IPS-11a (cell line): ENCODE results near the gene RBP5.

ENCODE experiments used
- H3K4me3 ChIP-seq: one replicate; pipeline ENCODE4 v1.5.1; 2013; ENCODE audit warnings: low read depth, low read length, control low read depth

RBP5 gene

GRCh38 chr12:7146228-7146627, 17.5 kb upstream of the RBP5 start:
- no peak overlapping the region for H3K4me3 ChIP-seq

DNA sequence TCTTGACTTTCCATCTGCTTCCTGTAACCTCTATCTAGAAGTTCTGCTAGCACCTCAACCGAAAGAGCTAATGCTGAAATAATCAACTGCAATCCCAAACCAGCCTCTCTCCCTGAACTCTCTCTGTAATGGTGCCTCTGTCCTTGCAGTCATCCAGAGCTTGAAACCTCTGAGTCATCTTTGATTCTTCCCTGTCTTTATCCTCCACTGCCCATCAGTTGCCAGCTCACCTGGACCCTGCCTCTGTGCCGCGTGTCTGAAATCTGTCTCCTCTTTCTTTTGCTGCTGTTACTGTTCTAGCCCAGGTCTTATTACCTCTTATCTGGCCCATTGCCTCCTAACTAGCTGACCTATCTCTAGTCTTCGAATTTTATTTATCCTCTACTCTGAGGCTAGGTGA, 17.0 kb upstream of the RBP5 start:
- no peak overlapping the region for H3K4me3 ChIP-seq

- no peak overlapping the region for H3K4me3 ChIP-seq
Observed at GRCh38 chr12:7144414-7145120, 15.9 kb upstream of the RBP5 start.

- H3K4me3 ChIP-seq = no peak overlapping the region
Observed at GRCh38 chr12:7143564-7143963, 14.9 kb upstream of the RBP5 start.

- H3K4me3 ChIP-seq = no peak overlapping the region
Observed at GRCh38 chr12:7142809-7143465, 14.2 kb upstream of the RBP5 start.

DNA sequence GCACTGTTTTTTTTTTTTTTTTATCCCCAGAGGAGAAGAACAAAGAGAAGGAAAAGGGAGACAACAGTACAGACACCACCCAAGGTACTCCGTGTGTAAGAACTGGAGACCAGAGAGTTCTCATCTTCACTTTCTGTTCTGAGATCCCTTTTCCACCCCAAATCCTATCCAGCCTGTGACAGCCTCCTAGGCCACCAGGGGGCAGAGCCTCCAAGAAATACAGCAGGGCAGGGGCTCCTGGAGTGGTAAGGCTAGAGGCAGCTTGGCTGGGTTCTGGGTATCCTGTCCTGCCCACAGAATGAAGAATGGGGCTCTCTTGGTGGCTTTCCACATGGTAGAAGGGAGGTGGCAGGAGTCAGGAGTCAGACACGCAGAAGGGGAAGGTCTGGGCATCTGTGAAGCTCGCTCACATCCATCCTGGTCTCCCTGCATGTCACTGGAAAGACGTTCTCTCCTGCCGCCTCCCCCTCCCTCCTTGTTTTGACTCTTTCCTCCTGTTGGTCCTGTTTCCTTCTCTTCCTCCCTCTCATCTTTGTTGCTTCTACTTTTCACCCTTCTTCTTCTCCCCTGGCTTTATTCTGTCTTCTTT, 13.5 kb upstream of the RBP5 start:
- no peak overlapping the region for H3K4me3 ChIP-seq

DNA sequence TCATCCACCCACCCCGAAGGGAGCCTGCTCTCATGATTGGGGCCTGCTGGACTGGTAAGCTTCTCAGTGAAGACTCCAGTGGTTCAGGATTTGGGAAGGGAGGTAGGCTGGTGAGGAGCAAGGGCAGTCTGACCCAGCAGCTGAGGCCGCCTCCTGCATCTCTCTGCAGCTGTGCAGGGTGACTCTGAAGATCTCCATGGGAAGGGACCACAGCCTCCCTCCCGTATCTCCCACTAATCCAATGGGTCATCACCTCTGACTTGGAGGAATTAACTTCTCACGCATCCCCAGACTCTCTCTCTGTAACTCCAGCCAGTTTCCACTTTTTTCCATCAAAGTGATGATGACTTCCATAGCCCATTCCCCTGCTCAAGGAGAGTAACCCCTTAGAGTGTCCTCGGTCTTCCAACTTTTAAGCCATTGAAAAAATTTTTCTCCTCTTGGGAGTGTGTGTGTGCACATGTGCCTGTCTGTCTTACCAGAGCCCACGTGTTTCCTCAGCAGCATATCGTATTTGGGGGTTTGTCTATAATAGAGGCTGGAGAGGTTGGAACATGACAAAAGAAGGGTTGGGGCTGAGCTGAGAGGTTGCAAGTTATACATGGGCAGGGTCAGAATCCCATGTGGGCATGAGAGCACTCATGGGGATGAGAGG, 12.8 kb upstream of the RBP5 start:
- H3K4me3 ChIP-seq = no peak overlapping the region

DNA sequence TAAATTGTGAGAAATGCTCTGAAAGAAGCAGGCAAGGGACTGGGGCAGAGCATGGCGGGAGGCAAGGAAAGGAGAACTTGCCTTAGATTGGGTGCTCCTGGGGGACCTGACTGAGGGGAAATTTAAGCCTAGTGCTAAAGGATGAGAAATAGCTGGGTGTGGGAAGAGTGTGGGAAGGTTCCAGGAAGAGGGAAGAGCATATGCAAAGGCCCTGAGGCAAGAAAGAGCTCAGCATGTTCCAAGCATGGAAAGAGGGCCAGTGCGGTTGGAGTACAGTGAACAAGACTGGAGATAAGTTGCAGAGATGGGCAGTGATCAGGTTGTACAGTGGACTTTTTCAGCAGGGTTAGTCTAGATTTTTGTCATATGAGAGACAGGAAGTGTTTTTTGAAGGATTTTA, 10.5 kb upstream of the RBP5 start:
- H3K4me3 ChIP-seq = no peak overlapping the region

GRCh38 chr12:7137908-7138307, 9.2 kb upstream of the RBP5 start:
- H3K4me3 ChIP-seq = no peak overlapping the region

GRCh38 chr12:7136676-7137075, 8.0 kb upstream of the RBP5 start:
- H3K4me3 ChIP-seq = no peak overlapping the region

GRCh38 chr12:7136071-7136470, 7.4 kb upstream of the RBP5 start:
- H3K4me3 ChIP-seq = no peak overlapping the region

GRCh38 chr12:7134396-7135166, 5.9 kb upstream of the RBP5 start:
- H3K4me3 ChIP-seq = no peak overlapping the region

DNA sequence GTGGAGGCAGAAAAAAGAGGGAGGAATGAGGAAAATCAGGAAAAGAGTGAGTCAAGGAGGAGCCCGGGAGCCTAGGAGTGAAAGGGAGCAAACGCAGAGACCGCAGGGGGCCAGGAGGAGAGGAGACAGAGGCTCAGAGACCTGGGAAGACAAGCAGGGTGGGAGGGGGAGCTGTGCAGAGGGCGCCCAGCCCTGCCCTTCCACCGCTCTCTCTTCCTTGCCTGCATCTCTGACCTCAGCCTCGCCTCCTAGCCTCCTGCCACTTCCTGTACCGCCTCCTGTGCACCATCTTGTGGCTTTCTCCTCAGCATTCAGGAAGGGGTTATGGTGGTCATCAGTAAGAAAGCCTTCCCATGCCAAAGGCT, 2.8 kb upstream of the RBP5 start:
- H3K4me3 ChIP-seq = peak overlapping the region; percentile 82

- peak overlapping the region; percentile 82 for H3K4me3 ChIP-seq
Observed at GRCh38 chr12:7130701-7131501, 2.2 kb upstream of the RBP5 start.

DNA sequence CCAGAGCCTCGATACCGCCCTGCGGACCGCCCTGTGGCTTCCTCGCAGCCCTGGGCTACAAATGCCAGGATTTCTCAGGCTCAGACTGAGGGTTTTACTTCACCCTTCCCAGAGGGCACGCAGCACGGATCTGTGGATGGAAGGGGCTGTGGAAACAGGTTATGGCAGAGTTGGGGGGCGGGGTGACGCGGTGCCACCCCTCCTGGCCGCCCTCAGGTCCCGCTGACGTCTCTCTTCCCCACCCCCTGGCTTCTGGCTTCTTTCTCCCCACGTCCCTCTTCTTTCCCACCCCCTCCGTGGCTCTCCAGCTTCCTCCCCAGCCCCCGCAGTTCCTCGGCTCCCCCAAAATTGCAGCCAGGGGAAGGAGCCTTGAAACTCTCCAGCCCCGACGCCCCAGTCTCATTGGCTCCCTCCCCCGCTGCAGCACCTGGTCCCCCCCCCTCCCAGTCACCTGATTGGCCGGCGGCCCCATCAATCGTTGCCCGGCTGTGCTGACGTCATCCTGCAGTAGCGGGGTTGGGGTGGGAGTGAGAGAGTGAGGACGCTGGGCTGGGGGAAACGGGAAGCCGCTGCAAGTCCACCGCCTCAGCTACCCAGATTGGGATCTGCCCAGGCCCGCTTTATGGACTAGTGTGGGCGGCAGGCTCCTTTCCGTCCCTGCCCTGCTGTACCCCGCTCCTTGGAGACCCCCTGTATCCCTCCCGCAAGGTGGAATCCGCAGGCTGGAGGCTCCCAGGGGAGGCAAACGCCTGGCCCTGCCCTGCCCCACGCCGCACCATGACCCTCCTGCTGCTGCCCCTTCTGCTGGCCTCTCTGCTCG, 1.4 kb upstream of the RBP5 start, which contains the start of gene CLSTN3:
Gene CLSTN3, plus strand, starts transcription at position 500 of the 820 bp plus-strand sequence. Its CDS starts 278 bp downstream, at position 778.
- peak within 1 kb of the TSS; percentile 82 for H3K4me3 ChIP-seq

DNA sequence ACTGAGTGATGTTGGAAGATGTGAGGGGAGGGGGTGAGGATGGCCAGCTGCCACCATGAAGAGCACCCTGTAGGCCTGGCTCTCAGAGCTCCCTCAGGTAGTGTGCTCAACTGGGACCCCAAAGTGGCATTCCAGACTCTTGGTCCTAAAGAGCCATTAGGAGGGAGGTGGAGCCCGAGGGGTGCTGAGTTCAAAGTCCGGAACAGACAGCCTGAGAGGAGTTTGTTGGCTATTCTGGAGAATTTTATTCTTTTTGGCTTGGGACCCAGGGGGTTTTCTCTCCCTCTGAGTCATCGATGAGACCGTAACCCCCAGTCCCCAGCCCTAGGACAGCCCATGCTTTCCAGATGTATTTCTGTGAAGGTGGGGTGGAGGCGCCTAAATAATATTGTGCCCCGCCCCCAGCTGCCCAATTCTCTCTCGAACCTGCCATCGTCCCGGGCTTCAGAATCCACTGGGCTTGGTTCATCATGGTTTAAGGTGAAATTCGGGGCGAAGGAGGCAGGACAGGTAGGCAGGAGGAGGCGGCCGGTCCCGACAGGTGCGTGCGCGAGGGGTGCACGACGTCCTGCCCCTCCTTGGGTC, 690 bp upstream of the RBP5 start:
- peak overlapping the region; percentile 82 for H3K4me3 ChIP-seq

- no peak overlapping the region for H3K4me3 ChIP-seq
Observed at GRCh38 chr12:7127916-7128626, 618 bp downstream of the RBP5 start.

DNA sequence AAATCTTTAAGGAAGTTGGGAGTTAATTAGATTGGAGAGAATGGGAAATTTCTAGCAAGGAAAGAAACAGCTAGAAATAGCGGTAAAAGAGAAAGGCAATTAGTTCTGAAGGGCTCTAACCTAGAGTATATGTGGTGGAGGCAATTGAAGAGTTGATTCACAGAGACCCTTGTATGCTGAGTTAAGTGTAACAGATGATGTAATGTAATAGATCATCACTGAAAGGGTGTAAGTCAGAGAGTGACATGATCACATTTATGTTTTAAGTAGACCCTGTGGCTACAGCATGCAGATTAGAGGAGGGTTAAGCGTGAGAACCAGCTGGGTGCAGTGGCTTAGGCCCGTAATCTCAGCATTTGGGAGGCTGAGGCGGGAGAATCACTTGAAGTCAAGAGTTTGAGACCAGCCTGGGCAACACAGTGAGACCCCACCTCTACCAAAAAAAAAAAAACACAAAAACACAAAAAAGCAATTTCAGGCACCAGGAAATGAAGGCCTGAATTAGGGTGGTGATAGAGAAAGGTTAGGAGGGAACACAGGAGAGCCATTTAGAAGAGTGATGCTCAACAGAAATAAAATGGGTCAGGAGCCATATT, 3.0 kb downstream of the RBP5 start:
- no peak overlapping the region for H3K4me3 ChIP-seq
